Activated T-helper 1 cell treated with Interleukin-2 at 50 U/mL for 16 hours (primary cell): Measurements from ENCODE around the gene SCN9A.
"Not testable (repeated sequence)": the region's sequence is repeated elsewhere in the genome, so short reads cannot be mapped to it uniquely, and the experiment has no call there.

Experiments
- DNase-seq: peaks from one replicate; pipeline ENCODE4 v3.0.0-alpha.2; 2020; ENCODE audit warnings: low read depth

The SCN9A gene

GRCh38 chr2:166375736-166376487, at the start of gene SCN9A:
TSS of gene SCN9A (minus strand) at chr2:166375944. CDS start at chr2:166311756, 64,188 bp downstream.
- DNase-seq: no peak

DNA sequence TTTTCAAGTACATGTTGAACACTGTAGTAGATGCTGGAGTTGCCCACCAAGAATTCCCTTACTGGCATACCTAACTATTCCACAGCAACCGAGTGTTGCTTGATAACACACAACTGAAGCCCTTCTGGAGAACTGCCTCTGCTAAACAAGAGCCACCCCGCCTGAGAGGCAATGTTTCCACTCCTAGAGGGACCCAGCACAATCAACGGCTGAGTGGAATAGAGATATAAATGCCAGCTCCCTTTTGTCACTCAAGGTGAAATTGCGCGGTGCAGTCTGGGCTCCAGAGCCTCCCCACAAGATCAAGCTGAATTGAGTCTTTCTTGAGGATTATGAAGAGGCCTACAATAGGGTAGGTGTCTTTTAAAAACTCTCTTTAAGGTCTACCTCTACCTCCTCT, 49.1 kb upstream of the SCN9A start:
- no peak for DNase-seq

DNA sequence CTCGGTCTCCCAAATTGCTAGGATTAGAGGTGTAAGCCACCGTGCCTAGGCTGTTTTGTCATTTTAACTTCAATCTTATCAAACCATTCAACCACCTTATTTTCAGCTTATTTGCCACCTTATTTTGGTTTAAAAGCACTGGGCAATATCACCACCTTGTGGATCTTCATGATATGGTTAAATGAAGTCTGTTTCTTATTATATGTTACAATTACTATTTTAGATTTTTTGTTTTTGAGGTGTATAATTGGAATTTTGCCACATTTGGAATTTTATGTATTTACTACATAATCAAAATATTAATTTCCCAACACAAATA, 43.8 kb upstream of the SCN9A start:
- no peak for DNase-seq

DNA sequence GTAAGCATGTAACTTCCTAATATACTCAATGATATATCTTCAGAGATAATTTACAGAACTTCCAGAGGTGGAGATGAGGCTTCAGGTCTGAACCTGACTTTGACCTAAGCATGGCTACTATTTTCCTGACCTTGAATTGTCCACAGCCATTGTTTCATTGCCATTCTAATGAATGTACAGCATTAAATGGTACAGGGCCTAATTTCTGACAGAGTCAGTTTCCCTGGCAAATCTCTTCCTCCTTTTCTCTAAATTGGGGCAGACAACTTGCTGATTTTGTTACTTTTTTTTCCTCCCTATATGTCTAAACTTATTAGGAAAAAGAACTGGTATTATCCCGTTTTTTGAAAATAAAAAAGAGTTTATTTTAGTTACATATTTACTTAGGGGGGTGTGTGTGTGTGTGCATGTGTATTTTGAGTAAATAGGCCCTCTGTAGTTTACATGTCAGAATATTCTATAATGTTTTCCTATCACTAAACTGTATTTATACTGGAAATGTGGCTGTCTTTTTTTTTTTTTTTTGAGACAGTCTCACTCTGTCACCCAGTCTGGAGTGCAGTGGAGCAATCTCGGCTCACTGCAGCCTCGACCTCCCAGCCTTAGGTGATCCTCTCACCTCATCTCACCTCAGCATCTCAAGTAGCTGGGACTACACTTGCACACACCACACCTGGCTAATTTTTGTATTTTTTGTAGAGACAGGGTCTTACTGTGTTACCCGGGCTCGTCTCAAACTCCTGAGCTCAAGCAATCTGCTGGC, 43.3 kb upstream of the SCN9A start:
- no peak for DNase-seq

- no peak for DNase-seq
Measured at GRCh38 chr2:166417669-166418068, 41.9 kb upstream of the SCN9A start.

DNA sequence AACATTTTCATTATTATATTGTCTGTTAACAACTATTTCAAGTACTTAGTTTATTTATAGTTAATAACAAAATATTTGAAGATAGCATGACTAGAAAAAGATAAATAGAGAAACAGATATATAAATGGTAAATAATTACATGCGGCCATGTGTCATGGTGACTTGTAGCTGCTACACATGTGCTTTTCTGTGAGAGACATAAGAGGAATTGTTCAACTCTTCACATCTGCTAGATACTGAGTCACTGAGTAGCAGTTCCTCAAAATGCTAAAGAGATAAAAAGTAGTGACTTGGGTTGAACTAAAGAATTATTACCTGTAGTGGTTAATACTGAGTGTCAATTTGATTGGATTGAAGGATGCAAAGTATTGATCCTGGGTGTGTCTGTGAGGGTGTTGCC, 37.5 kb upstream of the SCN9A start:
- no peak for DNase-seq

GRCh38 chr2:166411473-166412230, 35.9 kb upstream of the SCN9A start:
- DNase-seq: no peak

- DNase-seq: no peak
Measured at GRCh38 chr2:166410828-166411472, 35.2 kb upstream of the SCN9A start.

DNA sequence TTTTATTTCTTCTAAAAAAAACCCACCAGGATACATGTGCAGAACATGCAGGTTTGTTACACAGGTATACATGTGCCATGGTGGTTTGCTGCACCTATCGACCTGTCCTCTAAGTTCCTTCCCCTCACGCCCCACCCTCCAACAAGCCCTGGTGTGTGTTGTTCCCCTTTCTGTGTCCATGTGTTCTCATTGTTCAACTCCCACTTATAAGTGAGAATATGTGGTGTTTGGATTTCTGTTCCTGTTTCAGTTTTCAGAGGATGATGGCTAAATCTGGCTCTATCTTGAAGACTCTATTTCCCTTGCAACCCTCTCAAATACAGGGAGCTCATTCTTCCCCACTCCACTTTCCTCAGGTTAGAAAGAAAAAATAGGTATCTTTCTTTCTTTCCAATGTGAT, 32.0 kb upstream of the SCN9A start:
- not testable (repeated sequence) for DNase-seq

- no peak for DNase-seq
Measured at GRCh38 chr2:166406374-166406773, 30.6 kb upstream of the SCN9A start.

GRCh38 chr2:166405569-166405926, 29.8 kb upstream of the SCN9A start:
- no peak for DNase-seq

- DNase-seq: no peak
Measured at GRCh38 chr2:166404831-166405568, 29.3 kb upstream of the SCN9A start.

DNA sequence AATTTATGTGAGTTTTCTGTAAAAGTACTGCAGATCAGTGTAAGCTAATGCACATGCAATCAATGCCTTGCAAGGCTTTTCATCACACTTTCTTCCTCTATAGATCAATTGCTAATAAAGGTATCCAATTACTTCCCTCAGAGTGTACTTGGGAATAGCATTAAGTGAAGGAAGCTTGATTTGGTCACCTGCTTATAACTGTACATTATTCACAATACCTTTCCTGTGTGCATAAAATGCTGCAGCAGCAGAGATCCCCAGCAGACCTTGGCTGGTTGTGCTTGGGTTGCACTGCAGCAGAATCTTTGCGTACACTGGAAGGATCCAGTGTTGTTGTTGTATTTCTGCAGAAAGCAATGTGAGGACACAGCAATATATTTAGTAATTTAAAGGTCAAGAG, 18.5 kb upstream of the SCN9A start:
- no peak for DNase-seq

GRCh38 chr2:166393008-166393407, 17.3 kb upstream of the SCN9A start:
- DNase-seq: no peak

GRCh38 chr2:166388481-166389070, 12.8 kb upstream of the SCN9A start:
- no peak for DNase-seq

DNA sequence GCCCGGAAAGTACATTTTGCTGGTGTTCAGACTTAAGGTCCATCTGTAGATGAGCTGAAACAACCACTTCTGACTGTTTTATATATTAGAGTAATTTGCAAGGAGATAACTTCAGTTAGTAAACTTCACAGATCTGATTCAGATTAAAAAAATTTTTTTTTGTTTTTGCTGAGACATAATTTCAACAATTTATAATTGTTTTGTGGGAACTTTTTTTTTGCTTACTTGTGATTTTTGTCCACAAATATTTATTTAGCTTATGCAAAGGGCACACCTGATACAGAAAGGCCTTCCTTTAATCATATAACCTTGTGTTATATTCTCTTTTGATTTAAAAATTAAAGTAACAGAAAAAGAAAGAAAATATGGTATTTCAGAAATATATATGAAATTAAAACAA, 9.6 kb upstream of the SCN9A start:
- no peak for DNase-seq

DNA sequence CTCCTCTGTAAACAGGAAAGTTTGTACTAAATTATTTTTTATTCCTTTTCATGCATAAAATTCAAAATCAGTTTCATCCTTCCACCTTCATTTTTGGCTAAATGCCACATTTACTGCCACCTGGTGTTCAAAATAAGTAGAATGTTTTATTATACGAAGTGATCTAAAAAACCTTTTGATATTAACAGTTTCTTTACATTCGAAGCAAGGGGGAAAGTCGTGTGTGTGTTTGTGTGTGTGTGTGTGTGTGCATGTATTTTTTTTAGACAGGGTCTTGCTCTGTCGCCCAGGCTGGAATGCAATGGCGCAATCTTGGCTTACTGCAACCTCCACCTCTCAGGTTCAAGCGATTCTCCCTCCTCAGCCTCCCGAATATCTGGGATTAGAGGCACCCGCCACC, 9.0 kb upstream of the SCN9A start:
- no peak for DNase-seq

- DNase-seq: no peak
Measured at GRCh38 chr2:166382448-166382847, 6.7 kb upstream of the SCN9A start.

DNA sequence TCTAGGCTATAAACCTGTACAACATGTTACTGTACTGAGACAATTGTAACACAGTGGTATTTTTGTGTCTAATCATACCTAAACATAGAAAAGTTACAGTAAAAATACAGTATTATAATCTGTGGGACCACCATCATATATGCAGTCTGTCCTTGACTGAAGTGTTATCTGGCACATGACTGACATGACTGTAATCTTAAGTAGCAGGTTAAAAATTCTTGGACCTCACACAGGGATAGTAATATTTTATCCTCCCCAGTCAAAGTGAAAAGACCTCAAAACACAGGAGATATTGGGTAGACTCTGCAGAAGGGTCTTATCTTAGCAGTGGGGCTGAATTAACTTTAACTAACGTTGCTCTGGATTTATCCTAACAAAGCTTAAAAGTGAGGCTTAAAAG, 4.9 kb upstream of the SCN9A start:
- DNase-seq: no peak

DNA sequence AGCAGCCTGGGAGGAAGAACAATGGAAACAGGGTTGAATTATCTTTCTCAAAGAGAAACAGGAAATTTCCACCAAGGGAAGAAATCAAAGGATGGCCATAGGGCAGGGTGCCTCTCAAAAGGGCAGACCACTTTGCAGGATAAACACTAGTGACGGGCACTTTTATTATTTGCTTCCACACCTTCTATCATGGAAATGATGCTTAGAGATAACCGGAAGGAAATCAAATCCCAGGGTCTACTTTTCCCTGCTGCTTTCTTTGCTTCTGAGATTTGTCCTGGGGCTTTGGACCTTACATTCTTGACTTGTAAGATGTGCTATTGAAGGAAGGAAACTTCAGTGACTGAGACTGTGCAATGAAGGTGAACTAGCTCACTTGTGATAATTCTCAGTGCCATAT, 1.1 kb upstream of the SCN9A start:
- no peak for DNase-seq

- no peak for DNase-seq
Measured at GRCh38 chr2:166376488-166376828, 714 bp upstream of the SCN9A start.
